Panc1 (cell line): Measurements from ENCODE around the gene FILIP1L. TPM values are rescaled to one million over a fixed set of nuclear protein-coding genes. Genes with fewer than 3 reads are reported as not detected.

Experiments used
- ATAC-seq: fragments of 200-7000 bp; cut with Tn5 transposase; 2 replicates; pipeline ENCODE4 v1.9.1; 2020; ENCODE audit warnings: mild to moderate bottlenecking, moderate library complexity
- BruUV-seq: library from RNA; stranded (reverse); fragments of 400-500 nt; replicated peaks from 2 replicates; lab custom pipeline; 2021; lab: Mats Ljungman, UMichigan
- CTCF ChIA-PET: fragments of 300-600 bp; sonication (Branson Sonifier 250); formaldehyde crosslinking; loops from one replicate; lab custom pipeline; 2022; ENCODE audit warnings: antibody characterized with exemption; lab: Charles Lee
- POLR2A ChIA-PET: fragments of 300-600 bp; sonication (Branson Sonifier 250); formaldehyde crosslinking; loops from one replicate; lab custom pipeline; 2022; ENCODE audit warnings: antibody characterized with exemption; lab: Charles Lee
- DNase-seq: peaks from one replicate; pipeline ENCODE4 v3.0.0-alpha.2; 2010; ENCODE audit warnings: low read depth, low spot score
- H3K27ac ChIP-seq: 2 replicates; pipeline ENCODE4 v1.5.1; 2011; ENCODE audit warnings: mild to moderate bottlenecking, low read length, inconsistent platforms
- H3K27me3 ChIP-seq: fragments of 200-500 bp; sonication (Bioruptor generic); 2 replicates; pipeline ENCODE4 v1.6.0; 2014; ENCODE audit warnings: low read length, inconsistent platforms; ENCODE audit not compliant: control insufficient read depth, insufficient read depth
- H3K36me3 ChIP-seq: fragments of 200-500 bp; sonication (Bioruptor generic); 2 replicates; pipeline ENCODE4 v1.5.1; 2014; ENCODE audit warnings: inconsistent platforms, mild to moderate bottlenecking, low read length, moderate library complexity; ENCODE audit not compliant: control insufficient read depth, insufficient read depth
- H3K4me1 ChIP-seq: 2 replicates; pipeline ENCODE4 v1.5.1; 2011; ENCODE audit warnings: inconsistent platforms, mild to moderate bottlenecking, low read length, moderate library complexity; ENCODE audit not compliant: control insufficient read depth, insufficient read depth
- H3K4me3 ChIP-seq, 2 experiments: 2 replicates each; pipeline ENCODE4 v1.5.1; 2011 to 2012; ENCODE audit warnings: low read depth in 2 of 2, low read length in 2 of 2, mild to moderate bottlenecking in 2 of 2, inconsistent platforms in 1 of 2, moderate library complexity in 1 of 2
- H3K9me3 ChIP-seq: fragments of 200-500 bp; sonication (Bioruptor generic); 2 replicates; pipeline ENCODE4 v1.5.1; 2014; ENCODE audit warnings: low read depth, mild to moderate bottlenecking, inconsistent platforms, low read length, moderate library complexity; ENCODE audit not compliant: control insufficient read depth, insufficient read depth
- POLR2AphosphoS5 ChIP-seq: IDR thresholded peaks from 2 replicates; pipeline ENCODE4 v1.6.1; 2012; ENCODE audit warnings: mild to moderate bottlenecking, low read depth, low read length, moderate library complexity
- SIN3A ChIP-seq: IDR thresholded peaks from 2 replicates; pipeline ENCODE4 v1.6.1; 2012; ENCODE audit warnings: low read depth, mild to moderate bottlenecking, low read length, moderate library complexity, borderline replicate concordance; ENCODE audit not compliant: insufficient read depth
- TCF7L2 ChIP-seq: IDR thresholded peaks from 2 replicates; pipeline ENCODE4 v1.6.1; 2011; ENCODE audit warnings: mild to moderate bottlenecking, low read depth, low read length, inconsistent platforms
- in situ Hi-C: cut with HindIII; loops from 2 replicates; pipeline ENCODE4 v1.10.0; 2016; ENCODE audit warnings: low sequenced_read_pairs, low pct_unique_long_range_greater_than_20kb
- intact Hi-C: fragments of 100-400 bp; cut with micrococcal nuclease; formaldehyde crosslinking; loops from one replicate; pipeline ENCODE4 v1.10.0; 2022; ENCODE audit not compliant: unreplicated experiment
- total RNA-seq: library from RNA; stranded (reverse); gene quantifications from one replicate; pipeline ENCODE4 v1.2.1, GENCODE V29; 2021; ENCODE audit not compliant: unreplicated experiment
- TF ChIP-seq, protein P1 (sequence below): fragments of 450-650 bp; IDR thresholded peaks from 2 replicates; pipeline ENCODE4 v1.5.1; 2017; ENCODE audit warnings: mild to moderate bottlenecking
- TF ChIP-seq, protein P2 (sequence below), 2 experiments: IDR thresholded peaks; 2 replicates each; pipeline ENCODE4 v1.6.1; 2011 to 2012; ENCODE audit warnings: low read depth in 2 of 2, control low read depth in 1 of 2, low read length in 1 of 2, mild to moderate bottlenecking in 1 of 2, moderate library complexity in 1 of 2; ENCODE audit not compliant: insufficient read depth in 1 of 2

FILIP1L gene
- total RNA-seq, 1 experiment from 2014 or later = 3.2 TPM

GRCh38 chr3:100003609-100004503 lies 110.4 kb downstream of the FILIP1L start:
- in situ Hi-C loops = no loop called here
- no peak overlapping the region for H3K4me3 ChIP-seq
- no peaks in the 10 kb centered on the region for H3K27me3 ChIP-seq
- CTCF ChIA-PET = no interaction called here
- BruUV-seq = no TSS peak
- peaks cover 23% of the 10 kb centered on the region for H3K4me1 ChIP-seq
- no peaks in the 10 kb centered on the region for H3K36me3 ChIP-seq
- ATAC-seq (no peak), DNase-seq (no peak)
- POLR2A ChIA-PET = no interaction called here
- TF ChIP-seq, protein P1, sequence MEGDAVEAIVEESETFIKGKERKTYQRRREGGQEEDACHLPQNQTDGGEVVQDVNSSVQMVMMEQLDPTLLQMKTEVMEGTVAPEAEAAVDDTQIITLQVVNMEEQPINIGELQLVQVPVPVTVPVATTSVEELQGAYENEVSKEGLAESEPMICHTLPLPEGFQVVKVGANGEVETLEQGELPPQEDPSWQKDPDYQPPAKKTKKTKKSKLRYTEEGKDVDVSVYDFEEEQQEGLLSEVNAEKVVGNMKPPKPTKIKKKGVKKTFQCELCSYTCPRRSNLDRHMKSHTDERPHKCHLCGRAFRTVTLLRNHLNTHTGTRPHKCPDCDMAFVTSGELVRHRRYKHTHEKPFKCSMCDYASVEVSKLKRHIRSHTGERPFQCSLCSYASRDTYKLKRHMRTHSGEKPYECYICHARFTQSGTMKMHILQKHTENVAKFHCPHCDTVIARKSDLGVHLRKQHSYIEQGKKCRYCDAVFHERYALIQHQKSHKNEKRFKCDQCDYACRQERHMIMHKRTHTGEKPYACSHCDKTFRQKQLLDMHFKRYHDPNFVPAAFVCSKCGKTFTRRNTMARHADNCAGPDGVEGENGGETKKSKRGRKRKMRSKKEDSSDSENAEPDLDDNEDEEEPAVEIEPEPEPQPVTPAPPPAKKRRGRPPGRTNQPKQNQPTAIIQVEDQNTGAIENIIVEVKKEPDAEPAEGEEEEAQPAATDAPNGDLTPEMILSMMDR = no peak
- TF ChIP-seq, protein P2, sequence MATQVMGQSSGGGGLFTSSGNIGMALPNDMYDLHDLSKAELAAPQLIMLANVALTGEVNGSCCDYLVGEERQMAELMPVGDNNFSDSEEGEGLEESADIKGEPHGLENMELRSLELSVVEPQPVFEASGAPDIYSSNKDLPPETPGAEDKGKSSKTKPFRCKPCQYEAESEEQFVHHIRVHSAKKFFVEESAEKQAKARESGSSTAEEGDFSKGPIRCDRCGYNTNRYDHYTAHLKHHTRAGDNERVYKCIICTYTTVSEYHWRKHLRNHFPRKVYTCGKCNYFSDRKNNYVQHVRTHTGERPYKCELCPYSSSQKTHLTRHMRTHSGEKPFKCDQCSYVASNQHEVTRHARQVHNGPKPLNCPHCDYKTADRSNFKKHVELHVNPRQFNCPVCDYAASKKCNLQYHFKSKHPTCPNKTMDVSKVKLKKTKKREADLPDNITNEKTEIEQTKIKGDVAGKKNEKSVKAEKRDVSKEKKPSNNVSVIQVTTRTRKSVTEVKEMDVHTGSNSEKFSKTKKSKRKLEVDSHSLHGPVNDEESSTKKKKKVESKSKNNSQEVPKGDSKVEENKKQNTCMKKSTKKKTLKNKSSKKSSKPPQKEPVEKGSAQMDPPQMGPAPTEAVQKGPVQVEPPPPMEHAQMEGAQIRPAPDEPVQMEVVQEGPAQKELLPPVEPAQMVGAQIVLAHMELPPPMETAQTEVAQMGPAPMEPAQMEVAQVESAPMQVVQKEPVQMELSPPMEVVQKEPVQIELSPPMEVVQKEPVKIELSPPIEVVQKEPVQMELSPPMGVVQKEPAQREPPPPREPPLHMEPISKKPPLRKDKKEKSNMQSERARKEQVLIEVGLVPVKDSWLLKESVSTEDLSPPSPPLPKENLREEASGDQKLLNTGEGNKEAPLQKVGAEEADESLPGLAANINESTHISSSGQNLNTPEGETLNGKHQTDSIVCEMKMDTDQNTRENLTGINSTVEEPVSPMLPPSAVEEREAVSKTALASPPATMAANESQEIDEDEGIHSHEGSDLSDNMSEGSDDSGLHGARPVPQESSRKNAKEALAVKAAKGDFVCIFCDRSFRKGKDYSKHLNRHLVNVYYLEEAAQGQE (IDR thresholded peaks at IDR 0.05; ENCODE audit: insufficient read depth in 1 of 2, low read depth in 2 of 2, low read length in 1 of 2) = no peak
- TF ChIP-seq POLR2AphosphoS5 (no peak), TCF7L2 (no peak), SIN3A (no peak)
- H3K27ac ChIP-seq = peak overlapping the region; percentile 13; the same call in 1 of the 2 replicates
- H3K9me3 ChIP-seq = no peaks in the 10 kb centered on the region
- intact Hi-C loops = no loop called here

DNA sequence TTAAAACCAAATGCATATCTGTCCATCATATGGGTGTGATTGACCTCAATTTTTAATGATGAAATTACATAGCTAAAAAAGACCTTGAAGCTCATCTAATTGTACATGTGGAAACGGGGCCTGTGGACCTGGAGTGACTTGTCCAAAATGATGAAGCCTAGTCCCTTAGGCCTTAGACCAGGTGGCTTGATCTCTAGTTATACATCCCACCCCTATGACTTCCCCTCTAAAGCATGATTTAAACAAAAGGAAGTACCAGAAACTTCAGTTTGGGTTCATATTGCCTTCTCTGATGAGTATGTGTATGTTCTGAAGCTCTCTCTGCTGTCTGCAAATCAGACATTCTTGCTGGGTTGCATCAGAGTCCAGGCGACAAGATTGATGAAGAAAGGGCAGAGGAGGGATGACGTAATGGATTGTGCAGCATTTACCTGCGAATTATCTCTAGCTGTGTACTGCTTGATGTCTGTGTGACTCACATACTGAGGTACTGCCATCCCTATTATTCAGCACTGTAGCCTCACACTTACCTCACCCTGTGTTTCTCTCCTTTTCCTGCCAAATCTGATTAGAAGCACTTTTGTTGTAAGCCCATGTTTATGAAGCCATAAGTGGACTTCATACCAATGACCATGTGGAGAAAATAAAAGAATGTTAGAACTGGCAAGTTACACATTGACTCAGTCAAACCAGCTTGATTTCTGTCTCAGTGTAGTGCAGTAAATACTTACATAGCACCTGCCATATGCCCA lies 111.5 kb downstream of the FILIP1L start:
- intact Hi-C loops = no loop called here
- H3K36me3 ChIP-seq = no peaks in the 10 kb centered on the region
- H3K4me1 ChIP-seq = peaks cover 22% of the 10 kb centered on the region
- ChIA-PET POLR2A (no interaction called here), CTCF (interaction anchor here (0.9 kb wide), 1 partner anchor 160 kb away, joined by 3 read pairs; no protein-coding TSS in a partner anchor)
- BruUV-seq = no TSS peak
- H3K4me3 ChIP-seq = no peak overlapping the region
- no peaks in the 10 kb centered on the region for H3K27me3 ChIP-seq
- peak overlapping the region; percentile 27; the same call in 1 of the 2 replicates for H3K27ac ChIP-seq
- TF ChIP-seq, protein P2 (IDR thresholded peaks at IDR 0.05; ENCODE audit: insufficient read depth in 1 of 2, low read depth in 2 of 2, low read length in 1 of 2) = no peak
- no peak for TF ChIP-seq TCF7L2
- DNase-seq = peak; percentile 93
- in situ Hi-C loops = no loop called here
- ATAC-seq = peak; percentile 84
- no peaks in the 10 kb centered on the region for H3K9me3 ChIP-seq
